ENCODE results near the gene CAPG.

Gene CAPG

DNA sequence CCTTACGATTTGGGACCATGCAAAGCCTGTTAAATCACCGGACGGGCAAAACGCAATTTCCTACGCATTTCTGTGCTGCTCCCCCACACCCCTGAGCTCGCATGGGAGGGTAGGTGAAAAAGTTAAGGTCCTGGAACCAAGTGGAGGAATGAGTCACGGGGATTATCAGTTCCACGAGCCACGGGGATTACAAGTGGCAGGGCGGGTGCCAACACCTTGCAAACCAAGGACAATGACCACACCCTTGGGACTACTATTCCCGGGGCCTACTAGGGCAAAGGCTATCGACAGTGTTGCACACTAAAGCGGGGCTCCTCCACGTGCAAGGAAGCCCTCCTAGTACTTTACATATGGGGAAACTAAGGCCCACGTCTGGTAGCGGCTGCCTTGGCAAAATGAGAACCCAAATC, 56.3 kb downstream of the CAPG start:
- TF ChIP-seq TAF1 (IDR thresholded peaks at IDR 0.05; ENCODE audit: low read depth, low read length) (no peak), POU2F2 (IDR thresholded peaks at IDR 0.05; ENCODE audit: low read depth, low read length) (no peak), PAX5 (IDR thresholded peaks at IDR 0.05; ENCODE audit: insufficient read depth, low read length, severe bottlenecking) (no peak), POLR2A (IDR thresholded peaks at IDR 0.05; ENCODE audit: low read depth, low read length) (no peak), SPI1 (IDR thresholded peaks at IDR 0.05; ENCODE audit: low read depth, low read length) (no peak), POLR2AphosphoS5 (IDR thresholded peaks at IDR 0.05; ENCODE audit: low read depth, low read length) (no peak)
- FAIRE-seq: no peak
- no peak for DNase-seq (ENCODE audit: insufficient read length, low spot score)

GRCh38 chr2:85347599-85347998, 62.6 kb downstream of the CAPG start:
- no peak for TF ChIP-seq POLR2A (IDR thresholded peaks at IDR 0.05; ENCODE audit: low read depth, low read length)
- TF ChIP-seq TAF1 (IDR thresholded peaks at IDR 0.05; ENCODE audit: low read depth, low read length): no peak
- no peak for TF ChIP-seq PAX5 (IDR thresholded peaks at IDR 0.05; ENCODE audit: insufficient read depth, low read length, severe bottlenecking)
- no peak for TF ChIP-seq POLR2AphosphoS5 (IDR thresholded peaks at IDR 0.05; ENCODE audit: low read depth, low read length)
- TF ChIP-seq SPI1 (IDR thresholded peaks at IDR 0.05; ENCODE audit: low read depth, low read length): no peak
- no peak for TF ChIP-seq POU2F2 (IDR thresholded peaks at IDR 0.05; ENCODE audit: low read depth, low read length)
- DNase-seq (ENCODE audit: insufficient read length, low spot score) (no peak), FAIRE-seq (no peak)

Measured in GM12891 (cell line).